Dendritic cell treated with granulocyte-macrophage colony-stimulating factor and Interleukin-4, amounts not matched to agents 40 ng/mL and 50 ng/mL, for 4 days (primary cell): ENCODE results near the gene LRRC8C.

Experiments used
- H3K27ac Mint-ChIP-seq: one replicate; pipeline ENCODE4 v1.8.0; 2022; ENCODE audit warnings: mild to moderate bottlenecking, mixed read lengths
- H3K27me3 Mint-ChIP-seq: one replicate; pipeline ENCODE4 v1.8.0; 2022; ENCODE audit warnings: mild to moderate bottlenecking, mixed read lengths
- H3K36me3 Mint-ChIP-seq: one replicate; pipeline ENCODE4 v1.8.0; 2022; ENCODE audit warnings: low read depth, mixed read lengths
- H3K4me1 Mint-ChIP-seq: one replicate; pipeline ENCODE4 v1.8.0; 2022; ENCODE audit warnings: low read depth, mixed read lengths
- H3K4me3 Mint-ChIP-seq: one replicate; pipeline ENCODE4 v1.8.0; 2022; ENCODE audit warnings: mild to moderate bottlenecking, moderate library complexity, mixed read lengths
- H3K9me3 Mint-ChIP-seq: one replicate; pipeline ENCODE4 v1.8.0; 2022; ENCODE audit warnings: mixed read lengths
- intact Hi-C: fragments of 100-400 bp; cut with micrococcal nuclease; formaldehyde crosslinking; loops from one replicate; pipeline ENCODE4 v1.15.0; 2022

LRRC8C gene

GRCh38 chr1:89721351-89721750 lies 88.4 kb downstream of the LRRC8C start:
- H3K4me3 Mint-ChIP-seq, result no peak overlapping the region

GRCh38 chr1:89723144-89723543 lies 90.2 kb downstream of the LRRC8C start:
- Mint-ChIP-seq H3K36me3 (peaks cover 28% of the 10 kb centered on the region), H3K27ac (peak overlapping the region; percentile 94), H3K4me3 (no peak overlapping the region), H3K9me3 (no peaks in the 10 kb centered on the region), H3K27me3 (no peaks in the 10 kb centered on the region), H3K4me1 (peaks cover 77% of the 10 kb centered on the region)
- intact Hi-C loops, result no loop called here

More at GRCh38 chr1:89721351-89721750, 88.4 kb downstream of the LRRC8C start:
- Mint-ChIP-seq H3K9me3 (no peaks in the 10 kb centered on the region), H3K27me3 (no peaks in the 10 kb centered on the region), H3K27ac (peak overlapping the region; percentile 50), H3K36me3 (peaks cover 22% of the 10 kb centered on the region), H3K4me1 (peaks cover 74% of the 10 kb centered on the region)
- intact Hi-C loops, result no loop called here

GRCh38 chr1:89723863-89724262 lies 90.9 kb downstream of the LRRC8C start:
- Mint-ChIP-seq H3K9me3 (no peaks in the 10 kb centered on the region), H3K4me3 (no peak overlapping the region), H3K36me3 (peaks cover 33% of the 10 kb centered on the region), H3K27ac (peak overlapping the region; percentile 94), H3K4me1 (peaks cover 79% of the 10 kb centered on the region), H3K27me3 (no peaks in the 10 kb centered on the region)
- intact Hi-C loops, result loop anchor here (2.0 kb wide), 1 partner anchor 37 kb away; no protein-coding TSS in a partner anchor

DNA sequence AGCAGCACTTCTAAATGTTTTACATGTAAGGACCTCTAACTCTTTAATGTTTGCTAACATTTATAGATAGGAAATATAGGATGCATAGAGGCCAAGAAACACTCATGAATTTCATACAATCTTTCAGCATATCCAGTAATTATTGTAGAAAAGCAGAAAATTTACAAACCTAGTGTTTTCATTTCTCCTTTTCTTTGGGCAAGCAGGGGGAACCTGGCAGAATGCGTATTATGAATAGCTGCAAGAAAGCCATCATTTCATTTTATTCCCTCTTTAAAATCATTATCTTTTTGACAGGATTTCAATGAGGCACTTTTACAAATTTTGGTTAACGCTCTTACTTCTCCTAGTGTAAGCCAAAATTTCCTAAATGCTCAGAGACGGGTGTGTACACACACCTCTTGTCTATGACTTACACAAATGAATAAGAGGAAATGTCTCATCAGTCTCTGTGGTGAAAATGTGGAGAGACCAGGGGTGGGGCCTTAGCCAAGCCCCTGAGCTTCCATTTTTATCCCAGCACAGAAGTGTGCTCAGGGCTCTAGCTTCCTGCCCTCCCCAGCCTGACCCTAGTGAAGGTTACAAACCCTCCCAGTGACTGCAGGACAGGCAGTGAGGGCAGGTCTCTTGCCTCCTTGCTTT lies 91.6 kb downstream of the LRRC8C start:
- Mint-ChIP-seq H3K9me3 (no peaks in the 10 kb centered on the region), H3K36me3 (peaks cover 31% of the 10 kb centered on the region), H3K4me1 (peaks cover 78% of the 10 kb centered on the region), H3K27ac (peak overlapping the region; percentile 94), H3K4me3 (peak overlapping the region; percentile 35), H3K27me3 (no peaks in the 10 kb centered on the region)
- intact Hi-C loops, result loop anchor here (2.0 kb wide), 1 partner anchor 36 kb away; no protein-coding TSS in a partner anchor

DNA sequence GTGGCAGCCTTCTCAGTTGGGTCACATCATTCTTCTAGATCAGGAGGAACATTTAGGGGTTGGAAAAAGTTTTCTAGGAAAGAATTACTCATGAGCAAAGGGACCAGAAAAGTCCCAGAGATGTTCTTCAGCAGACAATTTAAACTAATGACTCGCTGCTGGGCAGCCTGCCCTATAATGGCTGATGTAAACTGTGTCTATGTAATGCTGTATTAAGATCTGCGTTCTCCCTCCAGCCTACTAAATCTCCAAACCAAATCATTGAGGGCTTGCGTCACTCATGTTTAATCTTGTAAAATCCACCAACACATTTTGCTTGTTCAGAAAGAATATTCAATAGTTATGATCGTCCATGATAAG lies 92.1 kb downstream of the LRRC8C start:
- H3K4me1 Mint-ChIP-seq, result peaks cover 73% of the 10 kb centered on the region
- H3K9me3 Mint-ChIP-seq, result no peaks in the 10 kb centered on the region
- intact Hi-C loops, result loop anchor here (2.0 kb wide), 1 partner anchor 36 kb away; no protein-coding TSS in a partner anchor
- peaks cover 29% of the 10 kb centered on the region for H3K36me3 Mint-ChIP-seq
- H3K27me3 Mint-ChIP-seq, result no peaks in the 10 kb centered on the region
- peak overlapping the region; percentile 35 for H3K4me3 Mint-ChIP-seq
- H3K27ac Mint-ChIP-seq, result peak overlapping the region; percentile 94

- H3K27me3 Mint-ChIP-seq, result no peaks in the 10 kb centered on the region
- intact Hi-C loops, result loop anchor here (2.0 kb wide), 1 partner anchor 35 kb away; no protein-coding TSS in a partner anchor
- H3K36me3 Mint-ChIP-seq, result peaks cover 29% of the 10 kb centered on the region
- no peaks in the 10 kb centered on the region for H3K9me3 Mint-ChIP-seq
- peaks cover 68% of the 10 kb centered on the region for H3K4me1 Mint-ChIP-seq
- peak overlapping the region; percentile 24 for H3K4me3 Mint-ChIP-seq
- peak overlapping the region; percentile 94 for H3K27ac Mint-ChIP-seq
Measured at GRCh38 chr1:89725631-89726030, 92.7 kb downstream of the LRRC8C start.

DNA sequence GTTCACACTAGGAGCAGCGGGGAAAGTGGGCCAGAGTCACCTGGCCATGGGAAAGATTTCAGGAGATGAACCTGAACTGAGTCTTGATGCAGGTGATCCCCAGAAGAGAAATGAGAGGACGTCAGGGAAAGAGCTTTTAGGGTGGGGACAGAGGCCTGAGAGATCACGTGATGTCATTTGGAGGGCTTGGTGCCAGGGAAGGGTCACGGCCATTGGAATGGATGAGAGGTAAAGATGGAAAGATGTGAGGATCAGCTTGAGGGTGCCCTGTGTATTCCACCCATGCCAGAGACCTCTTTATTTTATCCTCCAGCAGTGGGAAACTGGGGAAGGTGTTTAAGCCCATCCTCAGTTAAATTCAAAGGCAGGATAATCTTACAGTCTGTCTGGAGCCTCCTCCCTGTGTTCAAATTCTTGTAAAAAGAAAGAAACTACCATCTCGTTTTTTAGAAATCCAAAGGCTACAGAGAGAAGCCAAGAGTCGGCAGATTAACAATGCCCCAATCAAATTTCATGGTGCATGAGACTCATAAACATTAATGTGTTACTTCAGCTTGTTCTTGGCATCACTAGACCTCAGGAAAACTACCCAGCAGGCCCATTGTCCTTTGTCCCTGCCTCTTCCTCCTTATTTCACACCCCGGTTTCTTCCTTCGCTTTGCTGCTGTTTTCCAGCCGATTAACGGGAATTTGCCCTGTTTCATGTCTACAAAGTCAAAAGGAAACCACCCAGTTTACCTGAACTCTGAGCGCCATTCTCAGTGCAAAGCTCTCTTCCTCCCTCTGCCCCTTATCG lies 94.8 kb downstream of the LRRC8C start:
- intact Hi-C loops, result no loop called here
- Mint-ChIP-seq H3K36me3 (peaks cover 29% of the 10 kb centered on the region), H3K27me3 (no peaks in the 10 kb centered on the region), H3K4me3 (no peak overlapping the region), H3K9me3 (no peaks in the 10 kb centered on the region), H3K4me1 (peaks cover 84% of the 10 kb centered on the region), H3K27ac (peak overlapping the region; percentile 41)

GRCh38 chr1:89728381-89728780 lies 95.5 kb downstream of the LRRC8C start:
- Mint-ChIP-seq H3K36me3 (peaks cover 29% of the 10 kb centered on the region), H3K4me3 (no peak overlapping the region), H3K27me3 (no peaks in the 10 kb centered on the region), H3K27ac (peak overlapping the region; percentile 41), H3K9me3 (no peaks in the 10 kb centered on the region), H3K4me1 (peaks cover 81% of the 10 kb centered on the region)
- intact Hi-C loops, result no loop called here

- H3K36me3 Mint-ChIP-seq, result peaks cover 16% of the 10 kb centered on the region
- intact Hi-C loops, result no loop called here
- H3K27me3 Mint-ChIP-seq, result no peaks in the 10 kb centered on the region
- no peak overlapping the region for H3K4me3 Mint-ChIP-seq
- no peak overlapping the region for H3K27ac Mint-ChIP-seq
- H3K4me1 Mint-ChIP-seq, result peaks cover 68% of the 10 kb centered on the region
- no peaks in the 10 kb centered on the region for H3K9me3 Mint-ChIP-seq
Measured at GRCh38 chr1:89732206-89732605, 99.3 kb downstream of the LRRC8C start.

DNA sequence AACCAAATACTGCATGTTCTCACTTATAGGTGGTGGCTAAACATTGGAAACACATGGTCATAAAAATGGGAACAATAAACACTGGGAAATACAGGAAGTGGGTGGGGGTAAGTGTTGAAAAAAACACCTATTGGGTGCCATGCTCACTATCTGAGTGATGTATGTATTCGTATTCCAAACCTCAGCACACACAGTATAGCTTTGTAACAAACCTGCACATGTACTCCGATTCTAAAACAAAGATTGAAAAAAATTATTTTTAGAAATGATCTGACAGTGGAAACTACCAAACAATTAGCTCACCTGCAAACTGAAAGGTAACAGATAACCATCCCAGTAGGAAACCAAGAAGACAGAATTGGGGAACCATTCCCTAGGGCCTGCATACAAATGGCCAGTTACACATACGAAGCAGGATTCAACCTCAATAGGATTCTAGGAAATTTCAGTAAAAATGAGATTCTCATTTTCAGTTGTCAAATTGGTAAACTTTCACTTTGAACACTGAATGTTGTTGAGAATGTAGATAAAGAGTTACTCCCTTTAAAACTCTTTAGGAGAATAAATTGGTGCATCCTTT lies 99.8 kb downstream of the LRRC8C start:
- H3K4me1 Mint-ChIP-seq, result peaks cover 65% of the 10 kb centered on the region
- intact Hi-C loops, result no loop called here
- no peaks in the 10 kb centered on the region for H3K27me3 Mint-ChIP-seq
- H3K27ac Mint-ChIP-seq, result no peak overlapping the region
- no peaks in the 10 kb centered on the region for H3K9me3 Mint-ChIP-seq
- H3K4me3 Mint-ChIP-seq, result no peak overlapping the region
- peaks cover 11% of the 10 kb centered on the region for H3K36me3 Mint-ChIP-seq

GRCh38 chr1:89733748-89734147 lies 100.8 kb downstream of the LRRC8C start:
- intact Hi-C loops, result no loop called here
- Mint-ChIP-seq H3K9me3 (no peaks in the 10 kb centered on the region), H3K36me3 (peaks cover 5% of the 10 kb centered on the region), H3K4me3 (no peak overlapping the region), H3K4me1 (peaks cover 63% of the 10 kb centered on the region), H3K27me3 (no peaks in the 10 kb centered on the region), H3K27ac (no peak overlapping the region)

DNA sequence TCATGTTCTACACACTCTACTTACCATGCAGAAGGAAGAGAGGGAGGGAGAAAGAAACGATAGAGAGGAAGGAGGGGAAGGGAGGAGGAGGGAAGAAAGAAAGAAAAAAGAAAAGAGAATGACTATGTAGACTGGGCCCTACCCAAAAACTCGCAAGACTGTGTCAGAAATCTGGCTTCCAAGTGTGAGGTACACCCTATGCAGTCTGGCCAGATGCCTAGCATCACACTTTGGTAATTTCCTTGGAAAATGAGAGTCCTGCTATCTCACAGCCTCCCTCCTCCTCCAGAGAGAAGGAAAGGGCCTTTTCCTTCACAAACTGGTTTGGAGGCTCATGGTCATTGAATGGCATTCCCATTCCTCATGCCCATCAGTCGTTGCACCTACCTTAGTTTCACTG lies 101.5 kb downstream of the LRRC8C start:
- Mint-ChIP-seq H3K4me1 (peaks cover 64% of the 10 kb centered on the region), H3K27me3 (no peaks in the 10 kb centered on the region), H3K4me3 (no peak overlapping the region), H3K27ac (no peak overlapping the region), H3K36me3 (no peaks in the 10 kb centered on the region), H3K9me3 (no peaks in the 10 kb centered on the region)
- intact Hi-C loops, result no loop called here

DNA sequence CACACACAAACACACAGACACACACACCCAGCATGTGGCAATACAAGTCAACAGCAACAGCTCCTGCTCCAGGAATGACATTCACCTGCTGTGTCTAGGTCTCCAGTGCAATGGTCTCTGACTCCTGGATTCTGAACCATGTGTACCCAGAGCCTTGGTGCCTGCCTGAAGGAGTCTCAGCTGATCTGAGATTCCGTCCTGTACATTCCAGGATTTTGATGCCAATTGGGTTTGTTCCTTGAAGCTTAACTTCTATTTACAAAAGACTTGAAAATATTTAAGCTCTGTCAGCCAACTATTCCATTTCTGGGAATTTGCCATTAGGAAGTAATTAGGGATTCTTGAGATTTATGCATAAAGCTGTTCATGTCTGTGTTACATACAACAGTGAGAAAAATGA lies 102.6 kb downstream of the LRRC8C start:
- Mint-ChIP-seq H3K36me3 (no peaks in the 10 kb centered on the region), H3K4me3 (no peak overlapping the region), H3K27me3 (no peaks in the 10 kb centered on the region), H3K4me1 (peaks cover 74% of the 10 kb centered on the region), H3K27ac (no peak overlapping the region), H3K9me3 (no peaks in the 10 kb centered on the region)
- intact Hi-C loops, result no loop called here
